ENCODE measurements around the gene EIF3A.

Gene EIF3A

GRCh38 chr10:119006451-119007210 is 74.0 kb downstream of the EIF3A start:
- no peak for DNase-seq (ENCODE audit: low read depth, low spot score)

DNA sequence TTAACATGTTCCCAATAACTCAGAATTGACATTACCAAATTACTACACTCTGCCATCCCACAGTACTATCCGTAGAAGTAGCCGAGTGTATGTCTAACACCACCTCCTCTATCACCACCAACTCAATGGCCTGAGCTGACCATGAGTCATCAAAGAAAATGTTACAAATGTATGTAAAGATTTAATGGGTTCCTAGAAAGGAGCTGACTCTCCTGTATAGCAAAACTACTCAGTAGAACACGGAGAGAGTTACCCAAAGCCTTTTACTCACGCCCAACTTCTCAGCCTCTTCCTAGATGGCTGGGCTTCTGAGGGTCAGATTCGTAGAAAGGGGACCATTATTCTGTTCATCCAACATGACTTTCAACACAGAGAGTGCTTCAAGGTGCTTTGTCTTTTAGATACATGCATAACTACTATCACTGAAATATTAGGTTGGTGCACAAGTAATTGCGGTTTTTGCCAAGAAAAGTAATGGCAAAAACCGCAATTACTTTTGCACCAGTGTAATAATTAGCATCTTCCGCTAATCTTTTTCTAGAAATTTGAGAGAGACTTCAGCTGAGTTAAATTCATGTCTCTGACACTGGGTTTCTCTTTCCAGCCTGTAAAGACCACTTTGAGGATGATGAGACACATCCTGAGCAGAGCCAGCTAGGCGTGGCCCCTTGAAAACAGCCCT is 75.1 kb downstream of the EIF3A start:
- no peak for DNase-seq (ENCODE audit: low read depth, low spot score)

GRCh38 chr10:119003572-119004289 is 76.9 kb downstream of the EIF3A start:
- no peak for DNase-seq (ENCODE audit: low read depth, low spot score)

DNA sequence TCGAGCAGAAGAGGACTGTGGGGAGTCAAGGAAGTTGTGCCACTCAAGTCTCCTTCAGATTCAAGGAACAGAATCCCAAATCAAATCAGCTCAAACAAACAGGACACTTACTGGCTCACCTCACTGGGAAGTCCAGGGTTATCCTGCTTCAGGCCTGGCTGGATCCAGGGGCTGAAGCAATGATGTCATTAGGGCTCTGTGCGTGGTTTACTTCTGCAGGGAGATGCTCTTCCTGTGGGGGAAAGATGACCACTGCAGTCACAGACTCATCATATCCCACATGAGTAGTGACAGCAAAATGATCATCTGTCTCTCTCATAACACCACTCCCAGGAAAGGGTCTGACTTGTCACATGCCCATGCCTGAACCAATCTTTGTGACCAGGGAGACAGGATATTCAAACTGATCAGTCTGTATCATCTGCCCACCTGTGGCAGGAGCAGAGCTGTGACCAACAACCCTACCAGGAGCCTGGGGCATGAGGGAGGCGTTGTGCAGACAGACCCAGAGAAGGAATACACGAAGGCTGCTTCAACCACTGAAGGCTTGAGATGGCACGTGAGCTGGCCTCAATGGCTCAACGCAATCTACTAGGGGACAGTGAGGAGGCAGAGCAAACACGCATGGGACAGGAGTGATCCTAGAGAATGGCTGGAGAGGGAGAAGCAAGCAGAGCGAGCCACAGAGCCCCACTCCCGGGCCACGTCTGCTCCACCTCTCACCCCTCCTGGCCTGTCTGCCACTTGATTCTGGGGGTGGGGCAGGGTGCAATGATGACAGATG is 78.7 kb downstream of the EIF3A start:
- no peak for DNase-seq (ENCODE audit: low read depth, low spot score)

GRCh38 chr10:118998183-118998582 is 82.4 kb downstream of the EIF3A start:
- DNase-seq (ENCODE audit: low read depth, low spot score) = no peak

GRCh38 chr10:118997379-118997778 is 83.2 kb downstream of the EIF3A start:
- no peak for DNase-seq (ENCODE audit: low read depth, low spot score)

GRCh38 chr10:118995739-118996138 is 84.9 kb downstream of the EIF3A start:
- no peak for DNase-seq (ENCODE audit: low read depth, low spot score)

GRCh38 chr10:118994321-118994720 is 86.3 kb downstream of the EIF3A start:
- no peak for DNase-seq (ENCODE audit: low read depth, low spot score)

GRCh38 chr10:118993214-118993613 is 87.4 kb downstream of the EIF3A start:
- no peak for DNase-seq (ENCODE audit: low read depth, low spot score)

DNA sequence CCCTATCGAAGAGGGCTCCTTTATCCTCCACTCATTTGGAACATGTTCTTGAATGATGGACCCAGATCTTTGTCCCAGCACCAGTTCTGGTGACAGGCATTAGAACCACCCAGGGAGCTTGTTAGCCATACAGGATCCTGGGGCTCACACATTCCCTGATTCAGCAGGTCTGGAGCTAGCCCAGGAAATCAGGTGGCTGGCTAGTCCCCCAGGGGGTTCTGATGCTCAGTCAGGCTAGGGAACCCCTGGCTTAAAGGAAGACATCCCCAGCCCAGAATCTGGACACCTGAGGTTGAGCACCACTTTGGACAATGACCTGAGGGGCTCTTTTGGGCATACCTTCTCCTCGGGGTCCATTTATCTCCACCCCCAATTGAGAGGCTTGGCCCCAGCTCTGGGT is 88.1 kb downstream of the EIF3A start:
- no peak for DNase-seq (ENCODE audit: low read depth, low spot score)

GRCh38 chr10:118990326-118990725 is 90.3 kb downstream of the EIF3A start:
- no peak for DNase-seq (ENCODE audit: low read depth, low spot score)

GRCh38 chr10:118986815-118987790 is 93.5 kb downstream of the EIF3A start:
- DNase-seq (ENCODE audit: low read depth, low spot score) = no peak

DNA sequence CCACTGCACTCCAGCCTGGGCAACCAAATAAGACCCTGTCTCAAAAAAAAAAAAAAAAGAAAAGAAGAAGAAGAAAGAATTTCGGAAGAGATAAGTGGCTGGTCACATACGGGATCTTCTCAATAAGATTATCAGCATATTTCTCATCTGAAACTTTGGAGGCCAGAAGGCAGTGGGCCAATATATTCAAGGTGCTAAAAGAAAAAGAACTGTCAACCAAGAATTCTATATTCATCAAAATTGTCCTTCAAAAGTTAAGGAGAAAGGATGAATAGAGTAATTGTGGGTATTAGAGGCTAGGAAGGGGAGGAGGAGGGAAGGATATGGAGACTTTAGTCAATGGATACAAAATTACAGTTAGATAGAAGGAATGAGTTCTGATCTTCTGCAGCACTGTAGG is 95.0 kb downstream of the EIF3A start:
- DNase-seq (ENCODE audit: low read depth, low spot score) = no peak
